Parathyroid adenoma (tissue), 2 donors: ENCODE results near the gene SLC22A31.

Experiments used
- H2AFZ ChIP-seq: fragments of 300-600 bp; sonication (generic); one replicate; pipeline ENCODE4 v1.7.0; 2017; ENCODE audit warnings: antibody characterized with exemption, mild to moderate bottlenecking
- H3K27ac ChIP-seq: fragments of 300-600 bp; sonication (generic); one replicate; pipeline ENCODE4 v1.7.0; 2017
- H3K27me3 ChIP-seq: fragments of 300-600 bp; sonication (generic); one replicate; pipeline ENCODE4 v1.7.0; 2017; ENCODE audit warnings: low read length; ENCODE audit not compliant: control insufficient read depth, insufficient read depth
- H3K36me3 ChIP-seq: fragments of 300-600 bp; sonication (generic); one replicate; pipeline ENCODE4 v1.7.0; 2017; ENCODE audit warnings: low read length; ENCODE audit not compliant: control insufficient read depth, insufficient read depth
- H3K4me1 ChIP-seq: fragments of 300-600 bp; sonication (generic); one replicate; pipeline ENCODE4 v1.7.0; 2017; ENCODE audit warnings: control low read depth
- H3K4me2 ChIP-seq: fragments of 300-600 bp; sonication (generic); one replicate; pipeline ENCODE4 v1.7.0; 2017; ENCODE audit warnings: low read length
- H3K4me3 ChIP-seq: fragments of 300-600 bp; sonication (generic); one replicate; pipeline ENCODE4 v1.7.0; 2017; ENCODE audit warnings: low read depth, low read length
- H3K79me2 ChIP-seq: fragments of 300-600 bp; sonication (generic); one replicate; pipeline ENCODE4 v1.7.0; 2017; ENCODE audit warnings: control low read depth
- H3K9ac ChIP-seq: fragments of 300-600 bp; sonication (generic); one replicate; pipeline ENCODE4 v1.7.0; 2017; ENCODE audit warnings: mild to moderate bottlenecking
- H3K9me3 ChIP-seq: fragments of 300-600 bp; sonication (generic); one replicate; pipeline ENCODE4 v1.7.0; 2017; ENCODE audit warnings: low read length; ENCODE audit not compliant: control insufficient read depth
- CTCF ChIP-seq: fragments of 300-600 bp; sonication (generic); IDR thresholded peaks from one replicate; pipeline ENCODE4 v1.7.0; 2017; ENCODE audit warnings: antibody characterized with exemption, mild to moderate bottlenecking
- donor health status: primary hyperparathyroidism.

SLC22A31 gene

GRCh38 chr16:89199241-89200123 lies 855 bp downstream of the SLC22A31 start:
- no peaks in the 10 kb centered on the region for H3K9me3 ChIP-seq
- H3K4me3 ChIP-seq = no peak overlapping the region
- no peak overlapping the region for H3K9ac ChIP-seq
- no peak overlapping the region for H3K27ac ChIP-seq
- no peaks in the 10 kb centered on the region for H3K4me1 ChIP-seq
- no peak overlapping the region for H3K4me2 ChIP-seq
- no peaks in the 10 kb centered on the region for H3K36me3 ChIP-seq
- no peak overlapping the region for H2AFZ ChIP-seq
- H3K27me3 ChIP-seq = no peaks in the 10 kb centered on the region
- no peaks in the 10 kb centered on the region for H3K79me2 ChIP-seq
- TF ChIP-seq CTCF = no peak

GRCh38 chr16:89198417-89199240 lies 1.7 kb downstream of the SLC22A31 start:
- no peaks in the 10 kb centered on the region for H3K36me3 ChIP-seq
- no peak for TF ChIP-seq CTCF
- no peak overlapping the region for H3K9ac ChIP-seq
- no peak overlapping the region for H2AFZ ChIP-seq
- no peak overlapping the region for H3K4me3 ChIP-seq
- H3K27ac ChIP-seq = no peak overlapping the region
- H3K4me2 ChIP-seq = no peak overlapping the region
- no peaks in the 10 kb centered on the region for H3K27me3 ChIP-seq
- no peaks in the 10 kb centered on the region for H3K4me1 ChIP-seq
- no peaks in the 10 kb centered on the region for H3K79me2 ChIP-seq
- H3K9me3 ChIP-seq = no peaks in the 10 kb centered on the region

GRCh38 chr16:89197633-89198416 lies 2.5 kb downstream of the SLC22A31 start:
- Histone ChIP-seq H3K4me3 (no peak overlapping the region), H3K4me2 (no peak overlapping the region), H3K4me1 (no peaks in the 10 kb centered on the region), H2AFZ (no peak overlapping the region), H3K9ac (no peak overlapping the region), H3K27me3 (no peaks in the 10 kb centered on the region), H3K36me3 (no peaks in the 10 kb centered on the region), H3K79me2 (no peaks in the 10 kb centered on the region), H3K27ac (no peak overlapping the region), H3K9me3 (no peaks in the 10 kb centered on the region)
- no peak for TF ChIP-seq CTCF

- TF ChIP-seq CTCF = no peak
- no peak overlapping the region for H3K27ac ChIP-seq
- no peak overlapping the region for H3K4me3 ChIP-seq
- no peaks in the 10 kb centered on the region for H3K36me3 ChIP-seq
- no peak overlapping the region for H3K4me2 ChIP-seq
- H2AFZ ChIP-seq = no peak overlapping the region
- H3K4me1 ChIP-seq = no peaks in the 10 kb centered on the region
- H3K79me2 ChIP-seq = no peaks in the 10 kb centered on the region
- H3K27me3 ChIP-seq = no peaks in the 10 kb centered on the region
- H3K9me3 ChIP-seq = no peaks in the 10 kb centered on the region
- no peak overlapping the region for H3K9ac ChIP-seq
Measured at GRCh38 chr16:89197033-89197632, 3.2 kb downstream of the SLC22A31 start.
